ENCODE results near the gene DKK3.

DKK3 gene

DNA sequence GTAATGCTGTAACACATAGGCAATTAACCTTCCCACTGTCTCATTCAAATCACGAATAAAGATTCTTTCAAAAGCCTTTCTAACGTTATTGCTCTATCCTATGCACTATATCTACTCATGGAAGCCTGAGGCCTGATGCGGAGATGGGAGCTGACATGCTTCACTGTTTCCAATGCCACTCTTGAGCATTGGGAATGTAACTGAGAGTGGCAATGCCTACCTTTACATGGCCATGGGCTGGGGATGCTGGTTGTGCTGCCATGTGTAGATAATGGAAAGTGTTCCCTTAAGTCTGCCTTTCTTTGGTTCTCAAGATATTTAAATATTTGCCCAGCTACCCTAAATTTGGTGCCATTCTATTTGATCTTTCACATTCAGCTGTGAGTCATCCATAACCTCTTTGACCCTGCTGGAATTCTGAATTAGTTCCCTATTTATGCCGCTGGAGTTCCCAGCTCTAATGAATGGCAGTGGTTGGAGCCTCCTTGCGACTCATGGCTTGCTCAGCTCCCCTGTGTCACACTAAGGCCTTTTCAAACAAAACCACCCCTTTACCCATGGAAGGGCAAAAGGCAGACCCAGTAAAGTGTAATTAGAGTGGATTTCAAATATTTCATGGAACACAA is 21.4 kb upstream of the DKK3 start:
- no peak for DNase-seq (ENCODE audit: low read depth in 2 of 2)

- no peak for DNase-seq (ENCODE audit: low read depth in 2 of 2)
These were observed 20.7 kb upstream of the DKK3 start for GRCh38 chr11:12029119-12029518.

- DNase-seq (ENCODE audit: low read depth in 2 of 2): no peak
These were observed 19.9 kb upstream of the DKK3 start for GRCh38 chr11:12028303-12028702.

DNA sequence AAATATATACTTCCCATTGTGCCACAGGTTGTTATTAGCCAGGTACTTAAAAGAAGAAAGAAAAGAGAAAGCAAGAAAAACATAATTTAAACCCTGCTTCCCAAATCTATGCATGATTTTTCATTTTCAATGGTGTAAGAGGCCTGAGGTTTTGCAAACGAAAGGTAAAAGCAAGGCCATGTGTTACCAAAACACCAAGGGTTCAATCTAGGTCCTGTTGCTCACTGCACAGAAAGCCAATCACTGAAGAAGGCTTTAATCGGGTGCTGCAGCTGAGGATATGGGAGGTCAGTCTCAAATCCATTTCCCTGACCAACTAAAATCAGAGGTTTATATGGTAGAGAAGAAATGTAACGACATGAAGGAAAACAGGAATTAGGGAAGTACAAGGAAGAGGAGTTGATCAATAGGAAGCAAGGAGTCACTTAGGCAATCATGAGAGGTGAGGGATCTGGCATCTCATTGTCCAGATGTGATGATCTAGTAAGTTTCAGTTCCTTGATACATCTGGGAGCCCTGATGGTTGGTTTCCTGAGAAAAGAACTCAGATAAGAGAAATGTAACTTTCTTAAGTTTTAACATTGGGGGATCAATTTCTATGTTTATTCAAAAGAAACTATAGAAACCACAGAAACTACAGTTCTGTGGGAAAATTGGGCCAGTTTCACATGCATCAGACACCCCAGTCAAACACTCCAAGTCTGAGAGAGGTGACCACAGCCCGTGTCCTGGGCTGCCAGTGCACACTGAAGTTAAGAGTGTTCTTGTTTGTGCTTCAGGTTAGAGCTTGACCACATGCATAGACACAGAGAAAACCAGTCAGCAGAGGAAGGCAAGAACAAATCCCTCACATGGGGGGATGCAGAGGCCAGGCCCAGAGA is 18.1 kb upstream of the DKK3 start:
- DNase-seq (ENCODE audit: low read depth in 2 of 2): no peak

DNA sequence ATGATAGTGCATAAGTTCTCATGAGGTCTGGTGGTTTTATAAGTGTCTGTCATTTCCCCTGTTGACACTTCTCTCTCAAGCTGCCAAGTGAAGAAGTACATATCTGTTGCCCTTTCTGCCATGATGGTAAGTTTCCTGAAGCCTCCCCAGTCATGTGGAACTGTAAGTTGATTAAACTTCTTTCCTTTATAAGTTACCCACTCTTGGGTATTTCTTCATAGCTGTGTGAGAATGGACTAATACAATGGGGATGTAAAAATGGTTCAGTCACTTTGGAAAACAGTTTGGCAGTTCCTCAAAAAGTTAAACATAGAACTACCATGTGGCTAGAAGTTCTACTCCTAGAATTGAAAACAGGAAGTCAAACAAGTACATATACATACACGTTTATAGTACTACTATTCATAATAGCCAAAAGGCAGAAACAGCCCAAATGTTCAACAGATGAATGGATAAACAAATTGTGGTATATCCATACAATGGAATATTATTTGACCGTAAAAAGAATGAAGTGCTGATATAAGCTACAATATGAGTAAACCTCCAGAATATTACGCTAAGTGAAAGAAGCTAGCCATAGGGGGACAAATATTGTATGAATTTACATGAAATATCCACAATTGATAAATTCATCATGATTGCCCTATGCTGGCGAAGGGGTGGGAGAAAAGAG is 16.0 kb upstream of the DKK3 start:
- DNase-seq (ENCODE audit: low read depth in 2 of 2): no peak

- DNase-seq (ENCODE audit: low read depth in 2 of 2): no peak
These were observed 14.6 kb upstream of the DKK3 start for GRCh38 chr11:12023015-12023414.

DNA sequence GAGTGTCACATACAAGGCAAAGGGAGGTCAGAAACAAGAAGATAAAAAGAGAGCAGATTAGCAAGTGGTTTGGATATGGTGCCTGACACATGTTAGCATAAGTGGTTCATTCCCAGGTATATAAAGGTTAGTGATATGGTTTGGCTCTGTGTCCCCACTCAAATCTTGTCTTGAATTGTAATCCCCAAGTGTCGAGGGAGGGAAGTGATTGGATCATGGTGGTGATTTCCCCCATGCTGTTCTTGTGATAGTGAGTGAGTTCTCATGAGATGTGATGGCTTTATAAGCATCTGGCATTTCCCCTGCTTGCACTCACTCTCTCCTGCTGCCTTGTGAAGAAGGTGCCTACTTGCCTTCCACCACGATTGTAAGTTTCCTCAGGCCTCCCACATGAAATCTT is 12.1 kb upstream of the DKK3 start:
- DNase-seq (ENCODE audit: low read depth in 2 of 2): no peak

DNA sequence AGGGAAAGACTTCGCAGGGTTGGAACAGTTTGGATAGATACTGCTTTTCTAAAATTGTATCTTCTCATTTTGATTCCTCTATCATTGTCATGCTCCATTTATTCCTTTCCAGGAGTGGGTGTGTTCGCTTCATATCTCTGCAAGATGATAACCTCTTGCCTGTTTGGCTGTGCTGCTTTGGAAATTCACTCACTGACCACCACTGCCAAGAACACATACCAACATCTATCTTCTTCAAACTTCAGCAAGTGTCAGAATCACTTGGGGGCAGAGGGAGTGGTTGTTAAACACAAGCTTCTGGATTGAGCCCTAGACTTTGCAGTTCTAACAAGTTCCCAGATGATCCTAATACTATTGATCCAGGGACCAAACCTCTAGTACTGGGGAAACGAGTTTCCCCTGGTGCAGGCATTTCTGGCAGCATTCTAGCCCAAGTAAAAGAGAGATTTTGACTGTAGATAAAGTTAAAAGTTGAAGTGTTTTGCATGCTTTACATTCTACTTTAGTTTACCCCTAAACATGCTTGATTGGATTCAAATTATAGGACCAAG is 11.5 kb upstream of the DKK3 start:
- no peak for DNase-seq (ENCODE audit: low read depth in 2 of 2)

DNA sequence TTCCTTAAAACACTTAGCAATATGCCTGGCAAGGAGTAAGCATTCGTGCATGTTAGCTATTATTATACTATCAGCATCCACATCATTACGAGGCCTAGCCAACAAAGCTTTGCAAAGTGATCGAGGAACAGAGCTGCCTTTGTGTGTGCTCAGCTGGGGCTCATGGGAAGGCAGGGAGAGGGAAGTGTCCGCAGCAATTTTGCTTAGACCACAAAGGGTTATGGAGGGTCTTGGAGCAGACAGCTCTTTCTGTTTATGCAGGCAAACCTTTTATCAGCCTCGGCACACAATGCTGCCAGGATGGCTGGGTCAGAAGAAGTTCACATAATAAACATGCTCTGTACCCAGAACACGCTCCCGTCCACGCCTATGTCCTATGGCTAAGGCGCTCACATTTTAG is 10.9 kb upstream of the DKK3 start:
- DNase-seq (ENCODE audit: low read depth in 2 of 2): no peak

- no peak for DNase-seq (ENCODE audit: low read depth in 2 of 2)
These were observed 9.5 kb upstream of the DKK3 start for GRCh38 chr11:12017865-12018453.

GRCh38 chr11:12017243-12017678 is 8.8 kb upstream of the DKK3 start:
- DNase-seq (ENCODE audit: low read depth in 2 of 2): no peak

DNA sequence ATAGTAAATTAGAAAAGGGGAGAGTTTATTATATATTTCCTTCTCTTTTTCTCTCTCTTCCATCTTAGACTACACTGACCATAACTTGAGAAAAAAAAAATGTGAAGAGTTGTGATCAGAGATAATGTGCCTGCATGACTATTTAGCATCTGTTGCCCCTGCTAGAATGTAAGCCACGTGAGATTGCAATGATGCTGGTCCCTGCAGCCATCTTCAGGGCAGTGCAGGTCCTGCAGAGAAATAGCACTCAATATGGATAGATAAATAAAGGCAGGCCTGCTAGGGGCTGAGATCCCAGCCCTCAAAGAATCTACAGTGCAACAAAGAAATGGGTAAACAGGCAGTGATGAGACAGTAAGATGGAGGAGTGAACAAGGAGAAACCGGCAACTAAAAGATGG is 7.8 kb upstream of the DKK3 start:
- DNase-seq (ENCODE audit: low read depth in 2 of 2): no peak

DNA sequence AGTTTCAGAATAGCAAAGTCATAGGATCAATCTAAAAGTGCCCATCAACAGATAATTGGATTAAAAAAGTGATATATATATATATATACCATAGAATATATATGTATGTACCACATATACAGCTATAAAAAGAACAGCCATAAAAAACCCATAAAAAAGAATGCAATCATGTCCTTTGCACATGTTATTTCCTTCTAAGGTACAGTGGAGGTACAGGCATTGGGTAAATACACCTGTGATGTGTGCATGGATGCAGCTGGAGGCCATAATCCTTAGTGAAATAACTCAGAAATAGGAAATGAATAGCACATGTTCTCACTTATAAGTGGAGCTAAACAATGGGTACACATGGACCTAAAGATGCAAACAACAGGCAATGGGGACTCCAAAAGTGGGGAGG is 7.1 kb upstream of the DKK3 start:
- no peak for DNase-seq (ENCODE audit: low read depth in 2 of 2)

DNA sequence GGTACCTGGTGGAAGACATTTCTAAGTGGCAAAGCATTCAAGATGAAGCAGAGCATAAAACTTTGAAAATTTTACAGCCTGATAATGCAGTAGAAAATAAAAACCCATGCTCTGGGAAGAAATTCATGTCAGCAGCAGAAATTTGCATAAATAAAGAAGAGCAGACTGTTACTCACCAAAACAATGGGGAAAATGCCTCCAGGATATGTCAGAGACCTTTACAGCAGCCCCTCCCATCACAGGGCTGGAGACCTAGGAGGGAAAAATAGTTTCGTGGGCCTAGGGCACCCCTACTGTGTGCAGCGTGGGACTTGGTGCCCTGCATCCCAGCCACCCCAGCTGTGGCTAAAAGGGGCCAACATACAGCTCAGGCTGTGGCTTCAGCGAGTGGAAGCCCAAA is 5.4 kb upstream of the DKK3 start:
- no peak for DNase-seq (ENCODE audit: low read depth in 2 of 2)

GRCh38 chr11:12009617-12010321 is 1.3 kb upstream of the DKK3 start:
- no peak for DNase-seq (ENCODE audit: low read depth in 2 of 2)

DNA sequence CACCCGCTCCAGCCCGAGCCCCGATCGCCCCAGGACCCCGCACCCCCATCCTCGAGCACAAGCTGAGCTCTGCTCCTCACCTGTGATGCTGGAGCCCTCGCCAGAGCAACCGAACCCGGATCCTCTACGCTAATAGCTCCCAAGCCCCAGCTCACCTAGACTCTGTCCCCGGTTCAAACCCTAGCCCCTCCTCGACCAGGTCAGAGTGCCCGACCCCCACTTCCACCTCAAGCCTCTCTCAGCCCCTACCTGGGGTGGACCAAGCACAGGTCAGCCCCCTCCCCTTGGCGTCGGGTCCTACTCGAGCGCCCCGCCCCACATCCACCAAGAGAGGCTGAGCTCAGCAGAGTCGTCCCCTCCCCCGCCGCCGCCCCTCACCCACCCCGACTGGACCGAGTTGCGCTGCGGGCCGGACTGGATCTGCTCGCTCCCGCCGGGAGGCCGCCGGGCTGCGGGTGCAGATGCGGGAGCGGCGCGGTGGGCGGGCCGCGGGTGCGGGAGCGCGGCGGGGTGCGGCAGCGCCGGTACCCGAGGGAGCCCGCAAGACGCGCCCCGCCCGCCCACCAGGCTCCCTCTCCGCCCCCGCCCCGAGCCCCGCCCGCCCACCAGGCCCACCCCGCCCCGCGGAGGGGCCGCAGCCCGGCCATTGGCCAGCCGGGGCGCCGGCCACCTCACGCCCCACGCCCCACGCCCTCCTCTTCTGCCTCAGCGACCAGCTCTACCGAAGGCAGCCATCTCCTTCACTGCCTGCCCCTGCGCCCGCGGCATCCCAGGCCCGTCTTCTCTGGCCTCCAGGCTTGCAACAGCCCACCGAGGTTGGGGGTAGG is 577 bp upstream of the DKK3 start:
- no peak for DNase-seq (ENCODE audit: low read depth in 2 of 2)

GRCh38 chr11:12007230-12007593 is 1.2 kb downstream of the DKK3 start:
- DNase-seq (ENCODE audit: low read depth in 2 of 2): no peak

GRCh38 chr11:12006552-12007229 is 1.7 kb downstream of the DKK3 start:
- DNase-seq (ENCODE audit: low read depth in 2 of 2): no peak

DNA sequence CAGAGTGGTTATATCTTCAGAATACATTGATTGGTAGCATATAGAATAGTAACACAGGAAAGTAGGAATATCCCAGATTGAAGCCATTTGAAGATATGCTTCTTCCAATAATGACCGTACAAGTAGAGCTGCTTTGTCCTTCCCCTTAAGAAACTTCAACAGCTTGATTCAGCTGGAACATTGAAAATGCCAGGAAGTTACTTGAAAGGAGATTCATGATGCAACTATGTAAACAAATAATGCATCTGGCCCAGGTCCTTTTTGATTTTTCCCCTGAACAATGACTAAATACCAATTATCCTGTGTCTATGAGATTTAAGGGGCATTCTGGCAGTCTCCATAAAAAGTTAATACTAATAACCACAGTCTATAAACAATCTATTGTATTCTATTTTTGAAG is 3.0 kb downstream of the DKK3 start:
- no peak for DNase-seq (ENCODE audit: low read depth in 2 of 2)

GRCh38 chr11:12005061-12005460 is 3.4 kb downstream of the DKK3 start:
- no peak for DNase-seq (ENCODE audit: low read depth in 2 of 2)

All from stimulated activated CD8-positive, alpha-beta memory T cell treated with anti-CD3 and anti-CD28 coated beads, Interleukin-15, amount 100 ng/mL, for 48 hours (primary cell).